GM20431 (cell line): ENCODE measurements around the gene EFHD2.
"Not testable (repeated sequence)": the region's sequence is repeated elsewhere in the genome, so short reads cannot be mapped to it uniquely, and the experiment has no call there.

Experiments used
- in situ Hi-C: fragments of 300-500 bp; cut with MseI, MboI; formaldehyde crosslinking; loops from one replicate; pipeline ENCODE4 v1.15.0; 2020; ENCODE audit warnings: low sequenced_read_pairs; ENCODE audit not compliant: unreplicated experiment

The EFHD2 gene

DNA sequence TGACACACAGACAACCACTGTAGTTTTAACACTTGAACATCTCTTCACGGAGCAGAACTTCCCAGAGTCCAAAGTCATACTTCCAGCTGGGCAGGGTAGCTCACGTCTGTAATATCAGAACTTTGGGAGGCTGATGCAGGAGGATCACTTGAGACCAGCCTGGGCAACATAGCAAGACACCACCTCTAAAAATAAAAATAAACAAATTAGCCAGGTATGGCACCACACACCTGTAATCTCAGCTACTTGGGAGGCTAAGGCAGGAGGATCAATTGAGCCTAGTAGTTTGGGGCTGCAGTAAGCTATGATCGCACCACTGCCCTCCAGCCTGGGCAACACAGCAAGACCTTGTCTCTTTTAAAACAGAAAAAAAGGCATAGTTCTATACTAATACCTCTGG, 24.3 kb upstream of the EFHD2 start:
- in situ Hi-C loops, result no loop called here

DNA sequence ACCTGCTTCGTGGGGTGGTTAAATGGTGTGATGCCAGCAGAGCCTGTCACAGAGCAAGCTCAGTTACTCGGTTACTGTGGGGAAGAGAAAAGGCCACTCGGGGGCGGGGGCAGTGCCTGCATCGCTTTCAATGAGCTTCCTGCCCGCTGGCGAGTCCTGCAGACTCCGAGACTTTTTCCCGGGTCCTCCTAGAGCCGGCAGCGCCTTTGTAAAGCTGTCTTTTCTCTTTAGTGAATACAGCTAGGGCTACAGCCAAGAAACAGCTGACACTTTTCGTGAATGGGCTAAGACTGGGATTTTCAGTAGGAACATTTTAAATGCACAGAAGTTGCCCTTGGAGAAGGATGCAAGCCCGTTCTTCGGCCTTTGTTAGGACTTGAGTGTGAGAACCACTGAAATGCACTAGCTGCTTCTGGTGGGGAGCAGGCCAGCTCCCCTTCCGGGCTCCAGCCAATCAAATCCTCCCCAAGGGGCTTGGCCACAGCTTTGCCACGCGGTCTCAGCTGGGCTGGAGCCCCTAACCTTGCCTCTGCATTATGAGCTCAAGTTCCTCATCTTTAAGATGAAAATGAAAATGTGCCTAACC, 23.4 kb upstream of the EFHD2 start:
- in situ Hi-C loops, result no loop called here

DNA sequence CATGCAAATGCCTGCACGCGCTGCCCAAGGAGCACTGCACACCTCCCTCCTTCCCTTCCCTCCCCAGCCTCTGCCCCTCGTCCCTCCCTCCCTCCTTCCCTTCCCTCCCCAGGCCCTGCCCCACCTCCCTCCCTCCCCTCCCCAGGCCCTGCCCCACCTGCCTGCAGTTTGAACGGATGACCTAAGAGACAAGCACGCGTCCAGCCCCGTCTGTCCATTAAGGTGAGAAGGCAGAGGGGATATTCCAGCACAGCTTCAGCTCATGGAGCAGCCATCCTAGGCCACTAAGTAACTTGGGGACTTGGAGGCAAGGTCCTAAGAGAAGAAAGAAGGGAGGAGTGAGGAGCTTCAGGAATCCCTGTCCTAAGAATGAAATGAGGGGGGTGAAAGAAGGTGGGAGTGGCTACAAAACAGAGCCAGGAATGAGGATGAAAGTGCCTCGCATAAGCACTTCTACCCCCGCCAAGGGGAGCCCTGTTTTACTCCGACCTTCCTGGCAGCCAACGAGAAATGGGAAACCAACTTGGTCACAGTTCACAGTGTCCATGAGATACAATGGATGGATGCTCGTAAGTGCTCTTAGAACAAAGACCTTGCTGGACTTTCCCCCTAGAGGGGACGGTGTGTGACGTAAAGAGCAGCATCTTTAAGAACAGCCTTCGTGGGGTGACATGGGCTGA, 21.3 kb upstream of the EFHD2 start:
- in situ Hi-C loops, result no loop called here

GRCh38 chr1:15389828-15390227, 19.9 kb upstream of the EFHD2 start:
- in situ Hi-C loops, result not testable (repeated sequence)

DNA sequence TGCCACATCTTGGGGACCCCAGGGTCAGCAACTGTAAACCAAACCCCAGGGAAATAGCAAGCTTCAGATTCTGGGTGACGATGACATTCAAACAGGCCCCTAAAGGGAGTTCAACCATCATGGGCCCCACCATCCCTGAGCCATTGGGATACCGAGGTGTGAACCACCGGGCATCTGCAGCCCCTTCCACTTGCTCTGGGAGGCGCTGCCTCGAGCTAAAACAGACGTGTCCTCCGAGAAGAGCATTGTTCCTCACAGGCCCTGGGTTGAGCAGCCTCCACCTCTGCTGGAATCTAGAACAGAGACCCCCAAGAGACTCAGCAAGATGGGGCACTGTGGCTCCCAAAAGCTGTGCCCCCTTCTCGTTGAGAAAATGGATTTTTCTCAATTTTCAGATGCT, 19.0 kb upstream of the EFHD2 start:
- in situ Hi-C loops, result no loop called here

- in situ Hi-C loops, result no loop called here
Observed at GRCh38 chr1:15391366-15391765, 18.3 kb upstream of the EFHD2 start.

DNA sequence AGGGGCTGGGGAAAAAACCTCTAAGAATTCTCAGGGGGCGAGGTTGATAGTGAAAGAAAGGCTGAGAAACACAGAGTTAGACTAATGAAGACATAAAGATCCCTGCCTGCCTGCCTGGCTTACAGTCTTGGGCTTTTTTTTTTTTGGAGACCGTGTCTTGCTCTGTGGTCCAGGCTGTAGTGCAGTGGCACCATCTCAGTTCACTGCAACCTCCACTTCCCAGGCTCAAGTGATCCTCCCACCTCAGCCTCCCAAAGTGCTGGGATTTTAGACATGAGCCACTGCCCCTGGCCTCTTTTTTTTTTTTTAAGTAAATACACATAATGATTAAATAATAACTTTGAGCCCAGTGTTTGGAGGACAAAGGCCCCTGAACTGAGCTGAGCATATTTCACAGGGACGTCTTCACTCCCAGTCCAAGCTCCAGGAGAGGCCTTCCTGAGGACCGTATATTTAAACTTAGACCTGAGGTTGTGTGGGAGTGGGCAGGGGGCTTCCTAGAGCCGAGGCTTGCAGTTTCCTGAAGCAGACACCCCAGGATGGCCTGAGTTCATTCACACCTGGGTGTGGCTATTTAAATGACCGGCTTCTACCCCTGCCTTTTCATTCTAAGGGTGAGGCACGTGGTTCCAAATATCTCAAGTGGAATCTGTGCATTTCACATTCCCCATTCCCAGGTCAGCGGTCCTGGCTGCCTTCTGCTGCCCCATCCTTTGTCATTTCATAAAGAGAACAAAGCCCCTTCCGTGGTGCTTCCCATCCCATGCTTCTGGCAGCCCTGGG, 16.0 kb upstream of the EFHD2 start:
- in situ Hi-C loops, result no loop called here

GRCh38 chr1:15394258-15394690, 15.4 kb upstream of the EFHD2 start:
- in situ Hi-C loops, result no loop called here

DNA sequence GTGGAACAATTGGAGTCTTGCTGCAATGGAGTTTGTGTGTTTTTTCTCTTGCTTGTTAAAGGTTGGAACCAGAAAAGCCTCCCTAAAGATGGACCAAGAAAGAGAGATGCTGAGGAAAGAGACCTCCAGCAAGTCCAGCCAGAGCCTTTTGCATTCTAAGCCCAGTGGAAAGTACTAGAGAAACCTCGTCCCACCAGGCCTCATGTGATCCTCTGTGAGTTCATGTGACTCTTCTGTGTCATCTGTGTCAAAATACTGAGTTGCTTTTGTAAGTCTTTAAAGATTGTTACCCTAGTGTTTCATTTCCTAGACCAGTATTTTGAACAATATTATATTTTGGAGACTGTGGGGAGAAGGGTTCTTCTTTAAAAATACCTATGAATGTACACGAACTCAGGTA, 12.5 kb upstream of the EFHD2 start:
- in situ Hi-C loops, result no loop called here

GRCh38 chr1:15399710-15400109, 10.0 kb upstream of the EFHD2 start:
- in situ Hi-C loops, result no loop called here

DNA sequence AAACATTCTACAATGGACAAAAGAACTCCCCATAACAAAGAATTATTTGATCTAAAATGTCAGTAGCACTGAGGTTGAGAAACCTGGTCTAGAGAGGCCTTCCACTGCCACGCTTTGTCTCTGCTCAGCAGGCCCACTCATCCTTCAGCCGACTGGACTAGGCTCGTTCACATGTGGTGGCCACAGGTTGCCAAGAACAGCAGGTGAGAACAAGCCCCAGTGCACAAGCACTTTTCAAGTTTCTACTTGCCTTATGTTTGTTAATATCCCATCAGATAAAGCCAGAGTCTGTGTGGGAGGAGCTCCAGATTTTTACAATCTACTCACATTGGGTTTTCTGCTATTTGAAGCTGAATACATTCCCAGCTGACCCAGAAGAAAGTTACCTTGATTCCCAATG, 9.1 kb upstream of the EFHD2 start:
- in situ Hi-C loops, result no loop called here

DNA sequence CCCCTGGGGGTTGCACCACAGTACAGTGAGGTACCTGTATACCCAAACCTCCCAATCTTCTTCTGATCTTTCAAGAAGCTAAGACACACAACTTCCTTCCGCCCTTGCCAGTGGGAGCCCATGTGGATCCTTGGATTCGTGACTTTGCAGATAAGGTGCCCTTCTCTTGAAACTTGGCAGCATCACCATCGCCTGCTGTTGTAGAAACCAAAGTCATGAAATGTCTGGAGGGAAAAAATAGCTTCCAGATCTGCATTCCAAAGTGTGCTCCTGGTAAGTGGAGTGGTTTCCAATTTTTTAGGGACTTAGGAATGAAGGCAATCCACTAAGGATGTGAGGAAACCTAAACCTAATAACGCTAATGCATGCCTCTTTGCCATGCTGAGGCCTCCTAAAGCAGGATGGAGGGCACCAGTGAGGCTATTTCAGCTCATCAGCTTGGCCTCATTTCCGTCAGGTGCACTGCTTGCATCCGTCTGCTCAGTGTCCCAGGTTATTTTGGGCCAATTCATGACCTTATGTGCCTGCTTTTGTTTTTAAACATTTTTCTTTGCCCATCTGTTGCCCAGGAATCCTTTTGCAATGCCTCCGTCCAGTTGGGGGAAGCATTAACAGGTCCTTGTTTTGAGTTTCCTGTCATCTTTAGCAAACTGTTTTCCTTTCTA, 8.2 kb upstream of the EFHD2 start:
- in situ Hi-C loops, result no loop called here

GRCh38 chr1:15402809-15403450, 6.8 kb upstream of the EFHD2 start:
- in situ Hi-C loops, result no loop called here

- in situ Hi-C loops, result no loop called here
Observed at GRCh38 chr1:15403962-15404580, 5.6 kb upstream of the EFHD2 start.

DNA sequence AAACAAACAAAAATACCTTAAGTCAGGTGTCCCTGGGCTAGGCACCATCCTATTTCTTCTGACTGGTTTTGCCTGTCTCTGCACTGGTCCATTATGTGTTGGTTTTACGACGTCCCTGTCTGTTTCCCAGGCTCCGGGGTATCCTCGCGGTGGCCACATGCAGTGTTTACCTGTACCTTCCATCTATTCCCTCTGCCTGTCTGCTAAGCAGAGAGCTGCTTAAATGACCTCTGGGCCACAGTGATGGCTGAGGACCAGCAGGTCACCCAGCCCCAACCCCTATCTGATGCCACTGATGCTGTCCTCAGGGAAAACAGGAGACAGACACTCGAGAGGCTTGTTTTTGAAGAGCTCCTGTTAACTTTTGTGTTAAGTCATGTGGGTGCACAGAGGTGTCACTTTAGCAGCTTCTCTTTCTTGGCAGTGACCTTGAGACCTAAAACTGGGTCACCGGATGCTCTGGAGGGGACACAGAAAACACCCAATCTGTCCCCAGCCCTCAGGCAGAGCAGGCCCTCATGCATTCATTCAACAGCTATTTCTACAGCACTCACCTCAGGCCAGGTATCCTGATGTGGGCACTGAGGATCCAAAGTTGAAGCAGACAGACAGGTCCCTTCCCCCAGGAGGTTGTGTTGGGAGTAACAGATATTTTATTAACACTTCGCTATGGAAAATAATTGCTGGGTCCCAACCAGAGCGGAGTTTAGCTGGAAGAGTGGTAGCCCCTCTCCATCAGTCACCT, 4.4 kb upstream of the EFHD2 start:
- in situ Hi-C loops, result no loop called here

DNA sequence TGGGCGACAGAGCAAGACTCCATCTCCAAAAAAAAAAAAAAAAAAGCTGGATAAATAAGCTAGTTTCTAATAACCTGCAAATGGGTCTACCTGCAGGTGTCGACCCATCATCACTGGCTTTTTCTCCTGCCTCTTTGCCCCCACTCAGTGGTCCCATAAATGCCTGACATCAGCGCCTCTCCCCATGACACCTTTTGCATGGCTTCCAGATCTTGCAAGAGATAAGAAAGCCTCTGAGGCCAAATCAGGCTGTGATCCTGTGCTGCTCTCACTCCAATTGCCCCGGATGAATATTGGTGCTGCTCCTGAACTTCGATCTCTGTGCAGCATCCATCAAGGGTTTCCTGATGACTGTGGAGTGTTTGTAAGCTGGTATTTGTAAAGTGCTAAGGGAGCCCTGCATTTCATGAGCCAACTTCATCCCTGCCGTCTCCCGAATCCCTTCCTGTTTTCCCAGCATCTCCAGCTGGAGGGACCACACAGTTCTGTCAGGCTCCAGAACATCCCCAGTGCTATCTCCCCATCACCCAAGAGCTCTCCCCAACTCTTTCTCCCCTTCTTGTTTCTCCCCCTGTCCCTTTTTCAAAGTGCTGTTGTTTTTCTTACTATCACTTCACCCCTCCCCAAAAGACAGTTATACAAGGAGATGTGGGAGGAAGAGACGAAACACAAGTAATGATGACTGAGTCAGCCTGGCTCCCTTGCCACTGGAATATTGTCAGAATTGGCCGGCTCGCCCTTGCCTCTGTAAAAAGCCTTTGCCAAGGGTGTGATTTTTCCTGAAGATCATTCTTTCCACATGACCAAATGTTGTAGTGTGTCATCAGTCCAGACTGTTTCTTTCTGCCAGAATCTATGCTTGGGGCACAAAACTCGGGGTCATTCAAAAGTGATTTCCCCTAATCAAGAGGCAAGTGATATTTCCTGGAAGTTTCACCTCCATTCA, 2.8 kb upstream of the EFHD2 start:
- in situ Hi-C loops, result no loop called here

DNA sequence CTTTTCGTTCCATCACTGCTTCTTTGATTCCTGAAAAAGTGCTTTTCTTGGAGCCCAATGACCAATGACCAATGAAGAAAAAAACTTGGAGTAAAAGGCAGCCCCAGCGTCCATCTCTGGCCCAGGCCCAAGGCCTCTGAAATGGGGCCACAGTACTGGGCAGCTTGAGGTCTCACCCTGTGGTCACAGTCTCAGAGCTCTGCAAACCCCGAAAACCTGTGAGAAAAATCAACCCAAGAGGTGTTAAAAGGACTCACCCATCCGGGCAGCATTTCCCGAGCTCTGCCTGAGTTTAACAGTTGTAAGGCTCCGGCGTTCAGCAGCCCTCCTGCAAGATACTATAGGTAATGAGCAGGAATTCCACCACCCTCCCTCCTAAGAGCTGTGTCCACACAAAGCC, 2.1 kb upstream of the EFHD2 start:
- in situ Hi-C loops, result no loop called here

DNA sequence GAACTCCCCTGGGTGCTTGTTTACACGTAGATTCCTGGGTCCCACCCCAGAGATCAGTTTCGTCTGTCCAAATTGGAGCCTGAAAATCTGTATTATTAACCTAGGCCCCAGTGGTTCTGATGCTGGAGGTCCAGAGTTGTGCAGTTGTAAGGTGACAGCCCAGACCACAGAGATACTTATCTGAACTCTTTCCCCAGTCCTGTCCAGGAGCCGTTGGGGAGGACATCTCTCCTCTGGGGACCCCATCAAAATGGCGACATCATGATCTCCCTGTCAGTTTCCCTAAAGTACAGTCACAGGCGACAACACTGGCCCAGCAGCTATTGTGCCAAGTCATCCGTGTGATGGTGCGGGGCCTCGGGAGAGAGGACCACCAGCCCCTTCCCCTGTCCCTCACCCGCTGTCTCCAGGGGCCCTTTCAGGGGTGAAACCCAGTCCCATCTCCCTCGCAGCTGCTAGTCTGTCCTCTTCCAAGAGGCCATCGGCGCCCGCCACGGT, 749 bp upstream of the EFHD2 start:
- in situ Hi-C loops, result no loop called here
